OCI-M1 (cell line): ENCODE data around the gene MRPS22.

Experiments used
- DNase-seq: peaks from one replicate; lab custom pipeline; 2025; lab: John Stamatoyannopoulos, UW

MRPS22 gene

DNA sequence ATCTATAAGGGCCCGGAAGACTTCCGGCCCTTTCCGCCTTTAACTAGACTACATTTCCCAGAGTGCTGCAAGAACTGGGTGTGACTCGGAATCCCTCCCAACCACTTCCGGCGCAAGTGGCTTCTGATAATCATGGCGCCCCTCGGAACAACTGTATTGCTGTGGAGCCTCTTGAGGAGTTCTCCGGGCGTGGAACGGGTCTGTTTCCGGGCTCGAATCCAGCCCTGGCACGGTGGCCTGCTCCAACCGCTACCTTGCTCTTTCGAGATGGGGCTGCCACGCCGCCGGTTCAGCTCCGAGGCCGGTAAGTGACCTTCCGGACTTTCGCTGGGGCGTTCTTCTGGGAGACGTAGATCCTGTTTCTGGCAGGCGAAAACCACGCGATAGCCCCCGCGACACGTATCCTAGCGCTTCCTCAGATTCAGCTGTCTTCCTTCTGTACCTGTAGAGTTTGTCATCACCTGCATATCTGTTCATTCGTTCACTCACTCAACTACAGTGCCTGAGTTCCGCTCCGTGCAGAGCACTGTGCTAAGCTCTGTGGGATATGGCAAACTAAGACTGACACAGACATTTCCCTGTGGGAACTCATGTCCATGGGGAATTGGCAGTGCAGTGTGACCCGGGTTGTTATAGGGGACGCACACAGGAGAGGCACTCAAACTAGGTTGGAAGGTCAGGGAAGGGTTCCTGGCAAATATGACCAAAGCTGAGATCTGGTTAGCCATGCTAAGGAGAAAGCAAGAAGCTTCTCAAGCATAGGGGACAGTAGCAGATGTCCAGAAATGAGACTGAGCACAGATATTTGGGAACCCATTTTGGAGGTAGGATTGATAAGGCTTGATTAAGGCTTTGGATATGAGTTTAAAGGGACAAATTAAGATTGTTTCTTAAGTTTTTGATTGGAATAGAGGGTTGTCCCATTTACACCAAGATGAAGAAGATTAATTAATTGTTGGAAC is at the start of gene MRPS22:
Gene MRPS22 (plus strand): TSS at position 126 of the 962 bp plus-strand sequence. CDS start 7 bp downstream, at position 133.
- peak; percentile 93 for DNase-seq

GRCh38 chr3:139295040-139295439 is 48.8 kb upstream of the MRPS22 start:
- no peak for DNase-seq

GRCh38 chr3:139296141-139296718 is 47.6 kb upstream of the MRPS22 start:
- no peak for DNase-seq

GRCh38 chr3:139297588-139298311 is 46.1 kb upstream of the MRPS22 start:
- no peak for DNase-seq

GRCh38 chr3:139299261-139300132 is 44.3 kb upstream of the MRPS22 start:
- peak; percentile 89 for DNase-seq

DNA sequence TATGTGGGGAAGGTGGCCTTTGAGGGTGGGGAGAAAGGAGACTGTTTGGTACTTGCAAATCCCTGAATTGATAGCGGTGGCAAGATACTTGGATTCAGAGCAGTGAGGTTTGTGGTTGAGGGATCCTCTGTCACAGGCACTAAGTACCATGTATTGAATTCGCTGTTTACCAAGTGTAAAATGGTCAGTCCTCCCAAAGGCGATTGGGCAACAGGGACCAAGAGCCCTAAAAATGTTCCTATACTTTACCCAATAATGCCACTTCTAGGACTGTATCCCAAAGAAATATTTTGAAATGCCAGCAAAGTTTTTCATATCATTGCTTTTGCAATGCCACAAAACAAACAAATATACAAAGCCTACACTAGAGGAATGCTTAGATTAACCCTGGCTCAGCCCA is 43.4 kb upstream of the MRPS22 start:
- no peak for DNase-seq

DNA sequence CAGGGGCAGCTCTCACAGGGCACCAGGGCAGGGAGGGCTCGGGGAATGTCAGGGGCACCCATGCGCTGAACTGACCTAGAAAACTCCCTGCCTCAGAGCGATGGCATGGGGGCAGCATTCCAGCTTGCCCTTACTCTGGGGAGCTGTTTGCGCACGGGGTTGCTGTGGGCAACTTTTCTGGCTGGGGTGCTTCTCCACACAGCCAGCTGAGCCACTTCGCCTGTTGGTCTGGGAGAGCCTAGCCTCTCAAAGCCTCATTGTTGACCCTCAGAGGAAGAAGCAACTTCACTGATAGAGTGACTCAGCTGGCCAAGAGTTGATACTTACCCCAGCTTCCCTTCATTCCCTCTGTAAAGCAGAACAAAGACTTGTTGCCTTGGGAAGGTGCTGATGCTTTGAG is 42.6 kb upstream of the MRPS22 start:
- DNase-seq: peak; percentile 6

GRCh38 chr3:139301654-139302053 is 42.2 kb upstream of the MRPS22 start:
- no peak for DNase-seq

- DNase-seq: peak; percentile 45
Measured at GRCh38 chr3:139302084-139302800, 41.6 kb upstream of the MRPS22 start.

DNA sequence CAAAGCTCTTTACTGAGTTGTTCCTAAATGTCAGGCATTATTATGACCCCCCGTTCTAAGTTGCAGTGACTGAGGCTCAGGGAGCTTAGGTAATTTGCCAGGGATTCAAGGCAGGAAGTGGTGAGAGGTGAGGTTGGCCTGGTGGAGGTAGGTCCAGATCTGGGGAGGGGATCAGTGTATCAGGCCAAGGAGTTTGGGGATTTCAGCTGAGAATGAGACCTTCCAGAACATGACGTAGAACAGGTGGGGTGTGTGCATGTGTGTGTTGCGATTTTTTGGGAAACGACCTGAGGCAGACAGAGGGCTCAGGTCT is 41.1 kb upstream of the MRPS22 start:
- DNase-seq: no peak

GRCh38 chr3:139303216-139303615 is 40.6 kb upstream of the MRPS22 start:
- DNase-seq: no peak

DNA sequence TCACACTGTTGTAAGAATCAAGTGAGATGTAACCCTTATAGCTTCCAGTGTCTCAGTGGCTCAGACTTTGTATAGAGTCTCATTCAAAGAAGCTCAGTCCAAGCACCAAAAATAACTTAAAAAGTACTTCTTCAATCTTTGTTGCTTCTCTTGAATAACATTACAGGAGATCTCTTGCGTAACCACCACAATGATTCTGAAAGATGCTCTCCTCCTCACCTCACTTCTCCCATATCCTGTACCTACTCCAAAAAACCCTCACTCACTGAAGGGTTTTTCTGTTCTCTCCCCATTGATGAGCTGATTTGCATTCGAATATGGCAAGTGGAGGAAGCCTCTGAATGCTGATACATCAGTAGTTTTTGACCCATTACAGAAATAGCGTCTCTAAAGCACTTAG is 39.4 kb upstream of the MRPS22 start:
- no peak for DNase-seq

- no peak for DNase-seq
Measured at GRCh38 chr3:139306078-139306477, 37.7 kb upstream of the MRPS22 start.

GRCh38 chr3:139307072-139307491 is 36.7 kb upstream of the MRPS22 start:
- DNase-seq: peak; percentile 5

- DNase-seq: no peak
Measured at GRCh38 chr3:139307601-139308555, 35.9 kb upstream of the MRPS22 start.

DNA sequence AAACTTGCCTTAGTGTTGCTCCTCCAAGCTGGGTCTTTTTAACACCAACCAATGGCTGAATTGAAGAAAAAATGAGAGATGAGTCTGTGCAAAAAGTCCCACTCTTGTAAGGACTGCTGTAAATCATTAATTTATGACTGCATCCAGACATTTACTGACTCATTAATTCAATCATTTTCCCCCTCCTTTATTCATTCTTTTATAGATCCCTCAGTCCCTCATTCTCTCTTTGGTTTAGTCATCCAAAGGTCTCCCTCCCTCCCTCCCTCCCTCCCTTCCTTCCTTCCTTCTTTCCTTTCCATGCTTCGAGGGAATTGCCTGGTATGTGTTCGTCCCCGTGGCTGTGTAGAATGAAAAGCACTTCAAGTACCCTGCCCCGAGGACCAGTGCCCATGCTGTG is 35.3 kb upstream of the MRPS22 start:
- DNase-seq: no peak

GRCh38 chr3:139309061-139309591 is 34.7 kb upstream of the MRPS22 start:
- no peak for DNase-seq

GRCh38 chr3:139309880-139310279 is 33.9 kb upstream of the MRPS22 start:
- DNase-seq: peak; percentile 7

GRCh38 chr3:139310474-139310933 is 33.3 kb upstream of the MRPS22 start:
- DNase-seq: no peak

- no peak for DNase-seq
Measured at GRCh38 chr3:139311557-139311956, 32.3 kb upstream of the MRPS22 start.
